NOMO-1 treated with dmso at 0.1 percent for 144 hours (cell line): Measurements from ENCODE around the gene NR3C1.
A peak's percentile ranks its signal among the peaks of the same experiment; 100 is the strongest.

Source experiments
- DNase-seq: peaks from one replicate; lab custom pipeline; 2025; ENCODE audit not compliant: unreplicated experiment; lab: John Stamatoyannopoulos, UW

The NR3C1 gene

DNA sequence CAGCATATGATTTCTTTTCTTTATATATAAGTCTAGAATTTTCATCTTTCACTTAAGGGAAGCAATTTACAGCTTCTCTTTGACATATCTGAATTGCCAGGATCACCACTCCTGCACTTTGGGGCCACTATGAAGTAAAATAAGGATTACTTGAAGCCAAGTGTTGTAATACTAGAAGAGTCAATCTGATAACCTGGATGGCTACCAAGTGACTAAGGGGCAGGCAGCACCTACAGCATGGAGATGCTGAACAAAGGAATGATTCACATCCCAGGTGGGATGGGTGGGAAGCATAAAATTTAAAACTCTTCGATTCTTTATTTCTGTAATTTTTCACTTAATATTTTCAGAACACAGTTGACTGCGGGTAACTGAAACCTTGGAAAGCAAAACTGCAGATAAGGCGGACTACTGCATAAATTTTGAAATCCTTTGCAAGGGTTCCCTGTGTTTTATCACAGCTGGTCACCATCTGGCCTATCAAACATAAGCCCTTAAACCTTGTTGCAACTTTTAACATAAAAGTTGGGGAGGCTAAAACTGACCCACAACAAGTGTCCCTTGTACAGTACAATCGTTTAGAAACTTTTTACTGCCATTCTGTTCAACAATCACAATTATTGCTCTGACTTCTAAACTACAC is 31.2 kb downstream of the NR3C1 start:
- no peak for DNase-seq

DNA sequence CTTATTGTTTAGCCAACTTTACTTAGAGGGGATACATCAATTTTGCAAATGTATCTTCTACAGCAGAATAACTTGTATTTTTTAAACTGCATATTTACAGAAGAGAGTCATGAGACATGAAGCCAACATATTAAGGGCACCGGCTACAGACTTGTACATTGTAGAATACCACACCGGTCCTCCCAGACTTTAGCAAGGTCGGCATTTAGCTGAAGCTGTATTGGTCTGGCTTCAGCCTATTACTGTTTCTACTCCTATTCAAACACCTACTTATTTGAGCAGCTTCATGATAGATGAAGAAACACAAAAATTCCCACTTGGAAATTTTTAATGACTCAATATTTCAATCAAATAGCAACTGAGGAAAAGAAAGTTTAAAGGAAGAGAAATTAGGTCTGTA is 33.0 kb downstream of the NR3C1 start:
- DNase-seq, result no peak

DNA sequence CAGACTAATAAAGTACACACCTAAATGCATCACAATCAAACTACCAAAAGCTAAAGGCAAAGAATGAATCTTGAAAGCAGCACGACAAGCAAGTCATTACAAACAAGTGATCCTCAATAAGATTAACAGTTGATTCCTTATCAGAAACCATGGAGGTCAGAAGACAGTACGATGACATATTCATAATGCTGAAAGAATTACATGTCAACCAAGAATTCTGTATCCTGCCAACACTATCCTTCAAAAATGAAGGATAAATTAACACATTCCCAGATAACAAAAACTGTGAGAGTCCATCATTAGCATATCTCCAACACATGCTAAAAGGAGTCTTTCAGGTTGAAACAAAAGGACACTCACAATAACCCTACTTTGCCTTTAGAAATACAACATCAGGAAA is 39.4 kb downstream of the NR3C1 start:
- no peak for DNase-seq

DNA sequence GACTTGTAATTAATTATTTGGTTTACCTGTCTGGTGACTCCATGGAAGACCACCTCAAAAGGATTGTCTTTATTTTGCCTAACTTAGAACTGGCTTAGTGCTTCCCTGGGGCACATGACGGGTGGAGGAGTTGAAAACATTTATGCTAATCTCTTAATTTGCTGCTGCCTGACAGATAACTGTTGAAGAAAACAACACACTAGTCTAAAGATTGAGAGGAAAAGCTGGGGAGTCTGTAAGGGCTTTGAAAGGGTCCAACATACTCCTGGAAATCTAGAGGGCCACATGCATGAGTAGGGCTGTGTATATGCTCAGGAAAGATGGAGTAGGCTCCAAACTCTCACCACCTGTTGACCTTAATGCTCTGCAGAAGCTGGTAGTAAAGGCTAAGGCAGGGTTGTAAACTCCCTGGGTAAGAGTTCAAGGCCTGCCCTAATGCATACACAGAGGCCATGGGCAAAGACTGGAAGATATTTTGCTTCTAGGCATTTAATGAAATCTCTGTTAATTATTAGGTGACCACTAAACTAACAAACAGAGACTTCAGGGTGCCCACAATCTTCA is 40.7 kb downstream of the NR3C1 start:
- no peak for DNase-seq

DNA sequence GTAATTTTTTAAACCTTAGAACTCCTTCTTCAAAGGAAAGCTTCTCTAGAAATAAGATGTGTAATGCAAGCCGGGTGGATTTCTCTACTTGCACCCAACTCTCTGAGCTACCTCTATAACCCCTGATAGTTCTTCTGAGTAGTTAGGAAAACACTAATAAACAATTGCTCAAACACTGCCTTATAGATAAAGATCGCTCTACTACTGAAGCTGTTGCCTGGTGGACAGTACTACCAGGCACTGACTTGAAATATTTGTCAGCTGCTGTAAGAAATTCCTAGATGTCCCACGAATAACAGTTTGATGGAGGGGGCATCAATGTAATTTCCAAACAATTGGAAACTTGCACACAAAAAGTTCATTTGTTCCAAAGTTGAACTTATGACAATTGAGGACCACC is 42.0 kb downstream of the NR3C1 start:
- DNase-seq, result no peak

DNA sequence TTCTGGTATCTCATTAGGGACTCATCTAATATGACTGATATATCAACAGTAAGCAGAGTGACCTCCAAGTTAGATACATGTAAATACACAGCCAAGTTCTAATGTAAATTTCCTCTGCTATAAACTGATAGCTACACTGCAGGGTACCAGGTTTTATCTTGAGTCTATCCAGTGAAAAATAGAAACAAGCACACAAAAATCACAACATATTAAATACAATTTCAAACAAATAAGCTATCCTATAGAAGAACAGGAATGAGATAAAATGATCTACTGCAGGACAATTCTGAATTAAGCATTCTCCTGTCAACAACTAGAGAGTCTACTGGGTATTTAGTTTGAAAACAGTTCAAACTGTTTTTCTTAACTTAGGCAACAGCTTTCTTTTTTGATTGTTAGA is 42.7 kb downstream of the NR3C1 start:
- DNase-seq, result no peak

DNA sequence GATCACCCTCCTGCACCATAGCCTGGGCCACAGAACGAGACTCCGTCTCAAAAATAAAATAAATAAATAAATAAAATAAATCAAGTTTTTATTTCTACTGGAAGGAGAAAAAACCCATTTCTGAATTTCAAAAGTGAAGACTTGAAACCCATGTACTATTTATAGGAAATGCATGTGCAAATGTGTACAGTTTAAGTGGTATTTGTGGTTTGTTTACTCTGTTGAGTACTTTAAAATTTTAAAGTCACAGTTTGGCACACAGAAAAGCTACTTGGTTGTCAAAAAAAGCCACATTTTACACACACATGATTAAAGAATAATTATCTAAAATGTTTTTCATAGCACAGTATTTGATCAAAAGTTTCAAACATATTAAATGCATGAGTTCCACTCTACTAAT is 43.6 kb downstream of the NR3C1 start:
- no peak for DNase-seq

DNA sequence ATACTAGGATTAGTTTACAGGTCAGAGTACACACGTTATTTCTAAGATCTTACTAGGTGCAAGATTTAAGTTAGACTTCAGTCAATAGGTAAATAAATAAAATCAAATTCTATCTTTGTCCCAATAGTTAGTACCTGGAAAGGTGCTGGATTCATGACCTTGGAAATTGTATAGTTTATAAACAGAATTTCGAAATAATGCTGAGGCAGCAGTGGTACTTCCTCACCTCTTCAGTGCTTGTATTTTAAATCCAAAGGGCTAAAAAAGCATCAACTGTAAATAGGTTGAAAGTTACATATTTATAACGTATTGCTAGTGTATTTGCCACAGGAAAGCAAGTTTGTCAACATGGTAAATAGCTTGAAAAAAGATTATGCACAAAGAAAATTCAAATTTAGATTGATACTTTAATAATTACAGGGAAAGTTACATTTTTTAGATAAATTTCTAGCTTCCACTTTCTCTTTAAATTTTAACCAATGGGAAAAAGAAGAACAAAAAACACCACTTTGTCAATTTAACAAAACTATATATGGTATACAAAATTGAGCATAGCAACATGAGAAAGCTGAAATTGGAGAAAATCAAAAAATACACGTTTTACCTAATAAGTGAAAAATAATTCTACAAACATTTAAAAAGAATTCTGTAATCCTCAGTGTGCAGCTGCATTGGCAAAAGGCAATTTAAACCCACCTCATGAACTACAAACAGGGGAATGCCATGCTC is 46.5 kb downstream of the NR3C1 start:
- no peak for DNase-seq

DNA sequence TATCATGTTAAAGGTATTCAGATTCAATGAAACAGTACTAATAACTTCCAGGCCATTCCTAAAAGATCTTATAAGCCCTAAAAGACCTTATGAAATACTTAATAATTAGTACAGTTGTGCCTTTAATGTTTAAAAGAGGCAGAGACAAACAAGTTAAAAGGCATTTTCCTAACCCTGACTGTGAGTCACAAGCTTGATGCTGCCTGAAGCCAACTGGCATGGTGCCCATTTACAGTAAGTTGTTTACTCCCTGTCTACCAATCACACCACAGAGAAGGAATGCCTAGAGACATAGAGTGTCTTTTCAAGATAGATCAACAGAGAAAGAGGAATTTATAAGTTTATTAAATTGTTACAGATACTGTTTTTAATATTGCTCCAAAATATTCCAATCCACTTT is 47.8 kb downstream of the NR3C1 start:
- no peak for DNase-seq

DNA sequence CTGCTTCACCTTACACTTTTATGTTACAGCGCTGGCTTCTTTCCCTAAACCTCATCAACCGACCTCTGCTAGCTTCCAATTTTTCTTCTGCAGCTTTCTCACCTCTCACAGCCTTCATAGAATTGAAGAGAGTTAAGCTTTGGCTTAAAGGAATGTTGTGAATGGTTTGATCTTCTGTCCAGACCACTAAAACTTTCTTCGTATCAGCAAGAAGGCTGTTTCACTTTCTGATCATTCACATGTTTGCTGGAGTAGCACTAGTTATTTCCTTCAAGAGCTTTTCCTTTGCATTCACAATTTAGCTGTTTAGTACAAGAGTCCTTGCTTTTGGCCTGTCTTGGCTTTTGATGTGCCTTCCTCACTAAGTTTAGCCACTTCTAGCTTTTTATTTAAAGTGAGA is 49.5 kb downstream of the NR3C1 start:
- no peak for DNase-seq

DNA sequence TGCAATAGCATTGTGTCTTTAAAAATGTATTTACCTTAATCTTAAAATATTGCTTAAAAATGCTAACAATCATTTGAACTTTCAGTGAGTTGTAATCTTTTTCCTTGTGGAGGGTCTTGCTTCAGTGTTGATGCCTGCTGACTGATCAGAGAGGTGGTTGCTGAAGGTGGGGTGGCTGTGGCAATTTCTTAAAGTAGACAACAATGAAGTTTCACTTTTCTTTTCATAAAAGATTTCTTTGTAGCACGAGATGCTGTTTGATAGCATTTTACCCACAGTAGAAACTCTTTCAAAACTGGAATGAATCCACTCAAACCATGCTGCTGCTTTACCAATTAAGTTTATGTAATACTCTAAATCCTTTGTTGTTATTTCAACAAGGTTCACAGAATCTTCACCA is 50.8 kb downstream of the NR3C1 start:
- DNase-seq, result no peak

DNA sequence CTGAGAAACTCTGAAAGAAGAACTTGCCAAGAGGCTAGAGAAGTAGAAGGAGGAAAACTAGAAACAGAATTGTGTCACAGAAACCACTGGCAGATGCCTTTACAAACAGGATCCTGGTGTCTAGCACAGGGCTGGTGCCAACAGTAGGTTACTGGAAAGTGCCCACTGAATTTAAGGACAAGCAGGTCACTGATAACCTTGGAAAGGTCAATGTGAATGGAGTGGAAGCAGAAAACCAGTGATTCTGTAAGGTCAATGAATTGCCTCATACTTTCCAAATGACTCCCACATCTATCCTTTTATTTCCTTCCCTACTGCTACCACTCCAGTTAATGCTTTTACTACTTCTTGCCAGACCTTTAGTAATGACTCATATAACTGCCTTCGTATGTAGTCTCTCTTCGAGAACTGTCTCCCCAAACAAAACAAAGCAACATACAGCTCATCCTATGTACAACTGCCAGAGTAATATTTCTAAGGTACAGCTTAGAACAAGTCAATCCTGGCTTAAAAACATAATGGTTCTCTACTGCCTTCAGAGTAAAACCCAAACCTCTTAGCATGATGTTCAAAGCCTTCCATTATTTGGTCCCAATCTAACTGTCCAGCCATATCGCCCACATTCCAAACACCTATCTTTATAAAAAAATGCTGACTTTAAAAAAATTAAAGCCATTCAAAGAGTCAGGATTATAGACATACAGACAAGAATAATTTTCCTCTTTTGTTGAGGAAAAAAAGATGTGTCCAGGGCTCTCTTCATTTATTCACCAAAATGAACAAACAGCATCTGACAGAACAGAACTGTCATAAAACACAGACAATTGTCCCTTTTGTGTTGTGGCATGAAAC is 52.5 kb downstream of the NR3C1 start:
- DNase-seq, result peak; percentile 3

DNA sequence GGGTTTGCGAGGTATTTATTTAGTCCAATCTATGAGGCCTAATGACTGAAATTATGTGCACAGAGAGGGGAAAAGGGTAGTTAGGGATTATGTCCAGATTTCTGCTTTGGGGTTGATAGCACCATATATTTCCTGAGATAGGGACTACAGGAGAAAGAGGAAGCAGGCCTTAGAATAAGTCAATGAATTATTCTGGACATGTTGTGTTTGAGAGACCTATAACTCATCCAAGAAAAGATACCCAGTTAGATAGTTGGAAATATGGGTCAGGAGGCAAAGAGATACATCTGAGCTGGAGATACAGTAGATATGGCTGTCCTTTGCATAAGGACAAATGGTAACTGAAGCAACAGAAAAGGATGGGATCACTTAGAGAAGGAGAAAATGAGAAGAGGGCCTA is 53.1 kb downstream of the NR3C1 start:
- DNase-seq, result no peak

DNA sequence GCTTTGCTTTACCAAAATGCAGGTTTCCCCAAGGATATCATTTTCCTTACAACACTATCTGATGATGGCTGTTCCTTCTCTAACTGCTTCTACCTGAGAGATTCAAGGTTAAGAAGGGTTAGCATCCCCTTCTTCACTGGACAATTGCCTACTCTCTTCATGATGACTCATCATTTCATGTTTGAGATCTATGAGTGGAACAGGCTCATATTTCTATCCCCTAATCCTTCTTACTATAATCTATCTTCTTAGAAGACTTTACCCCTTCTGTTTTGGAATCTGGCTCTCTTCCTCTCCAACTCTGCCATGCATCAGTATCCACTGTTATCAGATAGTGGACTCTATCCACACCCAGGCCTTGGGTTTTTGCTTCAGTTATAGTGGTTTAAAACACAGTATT is 54.3 kb downstream of the NR3C1 start:
- no peak for DNase-seq

DNA sequence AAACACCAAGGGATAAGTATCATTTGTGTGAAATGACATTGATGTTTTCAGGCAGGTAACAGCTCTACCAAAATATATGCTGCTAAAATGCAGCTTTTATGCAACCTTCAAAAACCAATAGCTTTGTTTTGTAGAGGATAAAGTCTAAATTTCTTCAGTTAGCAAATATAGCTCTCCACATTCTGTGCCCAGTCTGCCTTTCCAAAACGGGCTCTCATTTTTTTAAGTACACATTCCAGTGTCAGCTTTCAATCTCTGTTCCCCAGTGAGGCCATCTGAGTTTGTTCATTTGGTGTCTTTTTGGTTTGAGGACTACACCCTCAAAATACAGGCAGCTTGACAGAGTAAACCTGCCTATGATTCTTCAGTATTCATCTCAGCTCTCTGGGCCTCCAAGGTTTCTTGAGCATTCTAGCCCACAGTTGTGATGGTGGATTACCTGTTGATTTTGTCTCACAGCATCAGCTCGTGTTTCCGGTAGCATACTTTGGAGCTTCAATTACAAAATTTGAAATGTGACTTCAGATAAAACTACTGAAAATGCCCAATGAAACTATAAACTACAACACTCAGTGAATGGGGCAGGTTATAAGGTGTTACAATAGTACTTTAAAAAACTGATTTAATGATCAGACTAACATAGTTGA is 55.7 kb downstream of the NR3C1 start:
- no peak for DNase-seq

DNA sequence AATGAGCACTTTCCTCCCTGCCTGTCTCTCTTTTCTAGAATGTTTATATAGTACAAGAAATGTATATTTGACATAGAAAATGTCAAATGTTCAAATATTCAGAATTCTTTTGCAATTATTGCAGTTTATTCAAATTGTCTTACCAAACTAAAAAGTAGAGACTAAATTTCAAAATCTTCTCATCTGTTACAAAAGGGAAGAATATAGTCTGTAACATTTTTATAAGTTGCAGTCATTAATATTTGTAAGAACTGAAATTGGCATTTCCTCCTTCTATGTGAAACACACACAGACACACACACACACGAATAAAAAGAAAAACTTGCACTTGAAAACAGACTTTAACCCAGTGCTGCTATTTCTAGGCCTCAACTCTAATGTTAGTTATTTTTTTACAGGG is 56.4 kb downstream of the NR3C1 start:
- no peak for DNase-seq

DNA sequence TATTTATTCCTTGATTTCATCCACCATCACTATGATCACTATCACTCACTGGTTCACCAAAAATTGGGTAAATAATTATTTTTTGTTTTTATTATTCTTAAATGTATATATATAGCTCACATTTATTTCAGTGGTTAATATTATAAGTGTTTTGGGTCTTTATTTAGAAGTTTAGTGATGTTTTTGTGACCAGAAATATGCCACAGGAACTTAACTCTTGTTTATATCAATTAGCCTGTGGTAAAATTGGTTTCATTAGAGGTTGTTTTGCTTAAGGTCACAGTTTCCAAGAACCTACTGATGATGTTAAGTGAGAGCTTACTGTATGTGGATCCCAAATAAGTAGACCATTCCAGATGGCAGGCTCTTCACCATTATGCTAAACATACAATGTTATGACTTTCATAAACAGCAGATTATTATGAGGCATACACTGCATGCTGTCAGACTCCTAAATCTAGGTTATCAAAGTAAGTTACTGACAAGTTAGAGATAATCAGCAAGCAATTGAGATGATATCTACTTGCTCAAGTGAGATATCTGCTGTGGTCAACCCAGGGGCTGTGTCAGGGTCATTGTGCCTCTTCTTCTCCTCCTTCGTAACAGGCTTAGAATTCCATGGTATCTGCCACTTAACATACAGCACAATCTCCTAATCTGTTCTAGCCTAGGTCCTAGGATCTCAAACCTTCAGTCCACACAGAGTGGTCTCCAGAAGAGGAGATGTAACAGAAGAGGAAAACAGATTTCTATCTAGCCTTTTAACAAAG is 57.6 kb downstream of the NR3C1 start:
- no peak for DNase-seq

DNA sequence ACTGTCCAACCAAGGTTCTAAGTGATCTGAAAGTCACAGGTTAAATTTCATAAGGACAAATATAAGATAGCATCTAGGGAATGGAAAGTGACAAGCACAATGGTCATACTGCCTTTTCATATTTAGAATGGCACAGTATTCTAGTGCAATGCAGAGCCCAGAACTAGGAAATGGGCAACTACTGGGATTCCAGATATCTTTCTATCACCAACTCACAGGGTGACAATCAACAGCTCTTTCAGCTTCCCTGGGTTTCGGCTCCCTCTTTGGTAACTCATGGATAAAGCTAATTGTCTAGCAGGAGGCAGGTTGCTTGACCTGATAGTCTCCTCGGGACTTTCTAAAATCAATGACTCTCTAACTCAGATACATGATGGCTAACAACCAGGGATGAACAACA is 60.4 kb downstream of the NR3C1 start:
- DNase-seq, result no peak

DNA sequence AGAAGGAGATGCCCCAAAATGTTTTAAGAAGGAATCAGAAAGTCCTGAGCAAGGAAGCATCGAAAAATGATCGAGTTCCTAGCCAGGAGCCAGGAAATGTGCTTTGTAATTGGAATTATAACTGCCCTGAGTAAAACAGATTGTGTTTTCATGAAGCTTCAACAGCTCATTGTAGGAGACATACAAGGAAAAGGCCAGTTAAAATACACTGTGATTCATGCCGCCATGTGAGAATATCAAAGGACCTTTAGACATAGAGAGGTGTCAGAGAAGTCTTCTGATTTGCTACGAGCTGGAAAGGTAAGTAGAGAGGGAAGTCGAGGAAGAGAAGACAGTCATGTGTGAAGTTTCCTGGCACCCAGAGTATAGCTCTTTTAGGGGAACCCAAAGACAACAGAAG is 60.9 kb downstream of the NR3C1 start:
- DNase-seq, result no peak

DNA sequence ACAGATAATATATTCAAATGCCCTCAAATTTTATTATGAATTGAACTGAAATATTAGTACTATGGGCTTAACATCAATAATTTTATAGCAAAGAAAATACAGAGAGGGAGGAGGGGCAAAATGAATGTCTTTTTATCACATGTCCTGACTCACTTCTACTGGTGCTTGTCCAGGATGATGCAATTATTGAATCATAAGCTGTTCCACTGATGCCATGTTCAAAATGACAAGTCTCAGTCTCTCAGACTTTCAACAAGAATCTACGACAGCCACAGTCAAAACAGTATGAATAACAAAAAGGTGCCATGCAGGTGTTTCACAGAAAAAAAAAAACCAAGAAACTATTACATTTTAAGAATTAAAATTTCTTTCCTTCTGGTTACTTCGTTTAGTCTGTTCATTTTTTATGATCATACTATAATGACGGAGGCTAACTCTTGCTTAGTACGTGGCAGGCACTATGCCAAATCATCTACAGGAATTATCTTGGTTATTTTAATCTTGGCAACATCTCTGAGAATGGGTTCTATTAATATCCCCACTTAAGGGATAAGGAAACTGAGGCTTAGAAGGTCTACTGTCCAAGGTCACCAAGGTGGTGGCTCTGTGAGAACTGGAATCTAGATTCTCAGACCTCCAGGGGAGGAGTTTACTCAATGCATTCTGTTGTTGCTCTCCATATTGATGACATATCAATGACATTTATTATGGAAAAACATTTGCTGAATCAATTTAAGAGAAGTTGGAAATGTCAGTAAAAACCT is 61.5 kb downstream of the NR3C1 start:
- no peak for DNase-seq
